GM23338 (cell line): Measurements from ENCODE around the gene OGDHL. TPM values are rescaled to one million over a fixed set of nuclear protein-coding genes. Genes with fewer than 3 reads are reported as not detected.
A peak's percentile ranks its signal among the peaks of the same experiment; 100 is the strongest.

Experiments
- ATAC-seq: fragments of 200-7000 bp; cut with Tn5 transposase; 3 replicates; pipeline ENCODE4 v1.9.1; 2020
- DNase-seq: peaks from one replicate; pipeline ENCODE4 v3.0.0-alpha.2; 2015; ENCODE audit warnings: low spot score
- H2AFZ ChIP-seq: fragments of 200-600 bp; sonication (generic); 2 replicates; pipeline ENCODE4 v1.8.0; 2016; ENCODE audit warnings: antibody characterized with exemption, mild to moderate bottlenecking, moderate library complexity
- H3F3A ChIP-seq: fragments of 200-600 bp; sonication (generic); replicated peaks from 2 replicates; pipeline ENCODE4 v1.8.0; 2017; ENCODE audit warnings: antibody characterized with exemption, mixed run types, low read depth
- H3K27ac ChIP-seq: fragments of 200-600 bp; sonication (generic); 2 replicates; pipeline ENCODE4 v1.6.1; 2016; ENCODE audit warnings: low read depth
- H3K27me3 ChIP-seq: fragments of 200-600 bp; sonication (generic); 2 replicates; pipeline ENCODE4 v1.8.0; 2016; ENCODE audit warnings: mild to moderate bottlenecking, mixed run types, moderate library complexity; ENCODE audit not compliant: insufficient read depth
- H3K36me3 ChIP-seq: fragments of 200-600 bp; sonication (generic); 2 replicates; pipeline ENCODE4 v1.8.0; 2016; ENCODE audit warnings: mild to moderate bottlenecking; ENCODE audit not compliant: insufficient read depth
- H3K4me1 ChIP-seq: fragments of 200-600 bp; sonication (generic); 2 replicates; pipeline ENCODE4 v1.8.0; 2016; ENCODE audit warnings: mild to moderate bottlenecking, moderate library complexity; ENCODE audit not compliant: insufficient read depth
- H3K4me2 ChIP-seq: fragments of 200-600 bp; sonication (generic); 2 replicates; pipeline ENCODE4 v1.7.1; 2017; ENCODE audit warnings: mixed run types
- H3K4me3 ChIP-seq: fragments of 200-600 bp; sonication (generic); 2 replicates; pipeline ENCODE4 v1.6.1; 2016; ENCODE audit warnings: mixed run types
- H3K79me2 ChIP-seq: fragments of 200-600 bp; sonication (generic); replicated peaks from 2 replicates; pipeline ENCODE4 v1.8.0; 2017; ENCODE audit warnings: mild to moderate bottlenecking; ENCODE audit not compliant: insufficient read depth
- H3K9me2 ChIP-seq: fragments of 200-600 bp; sonication (generic); 2 replicates; pipeline ENCODE4 v1.8.0; 2017; ENCODE audit not compliant: insufficient read depth
- H4K20me1 ChIP-seq: fragments of 200-600 bp; sonication (generic); replicated peaks from 2 replicates; pipeline ENCODE4 v1.8.0; 2017; ENCODE audit warnings: mild to moderate bottlenecking; ENCODE audit not compliant: insufficient read depth
- H3K27ac Mint-ChIP-seq: 2 replicates; pipeline ENCODE4 v1.8.0; 2020; ENCODE audit warnings: inconsistent platforms, mild to moderate bottlenecking, moderate library complexity, mixed read lengths
- H3K27me3 Mint-ChIP-seq: 3 replicates; pipeline ENCODE4 v1.8.0; 2022; ENCODE audit warnings: low read depth, mild to moderate bottlenecking, moderate library complexity, mixed read lengths, inconsistent platforms; ENCODE audit not compliant: insufficient read depth, poor library complexity
- H3K36me3 Mint-ChIP-seq: 3 replicates; pipeline ENCODE4 v1.8.0; 2021; ENCODE audit warnings: low read depth, mild to moderate bottlenecking, inconsistent platforms, moderate library complexity, mixed read lengths
- H3K4me1 Mint-ChIP-seq: 3 replicates; pipeline ENCODE4 v1.8.0; 2020; ENCODE audit warnings: mild to moderate bottlenecking, inconsistent platforms, mixed read lengths
- H3K4me3 Mint-ChIP-seq: 3 replicates; pipeline ENCODE4 v1.8.0; 2021; ENCODE audit warnings: moderate library complexity, mild to moderate bottlenecking, inconsistent platforms, mixed read lengths
- H3K9me3 Mint-ChIP-seq: 3 replicates; pipeline ENCODE4 v1.8.0; 2020; ENCODE audit warnings: moderate library complexity, mild to moderate bottlenecking, inconsistent platforms, mixed read lengths
- CREB1 ChIP-seq: fragments of 250-450 bp; sonication (Bioruptor Pico); IDR thresholded peaks from 2 replicates; pipeline ENCODE4 v1.5.0; 2020; ENCODE audit warnings: low read depth, mild to moderate bottlenecking, moderate library complexity
- CTCF ChIP-seq, 2 experiments: fragments of 200-600 bp in 1 of 2; sonication (generic) in 1 of 2; conservative IDR thresholded peaks; 2 replicates each; pipeline versions ENCODE4 v1.5.1 to v1.6.1; 2016 to 2017; ENCODE audit warnings: antibody characterized with exemption in 2 of 2, low read depth in 2 of 2, mild to moderate bottlenecking in 2 of 2, moderate library complexity in 1 of 2
- ETS1 ChIP-seq: IDR thresholded peaks from 2 replicates; pipeline ENCODE4 v1.6.1; 2016; ENCODE audit warnings: antibody characterized with exemption
- EZH2 ChIP-seq: fragments of 200-600 bp; sonication (generic); IDR thresholded peaks from one replicate; pipeline ENCODE4 v1.8.0; 2017; ENCODE audit warnings: antibody characterized with exemption, mild to moderate bottlenecking, low read depth; ENCODE audit not compliant: unreplicated experiment
- EZH2phosphoT487 ChIP-seq: fragments of 200-600 bp; sonication (generic); IDR thresholded peaks from one replicate; pipeline ENCODE4 v1.8.1; 2018; ENCODE audit warnings: antibody characterized with exemption; ENCODE audit not compliant: unreplicated experiment
- JUNB ChIP-seq: IDR thresholded peaks from one replicate; pipeline ENCODE4 v1.6.1; 2016; ENCODE audit warnings: antibody characterized with exemption; ENCODE audit not compliant: unreplicated experiment
- NANOG ChIP-seq: IDR thresholded peaks from 2 replicates; pipeline ENCODE4 v1.6.1; 2016; ENCODE audit warnings: antibody characterized with exemption, borderline replicate concordance
- POLR2AphosphoS5 ChIP-seq: IDR thresholded peaks from 2 replicates; pipeline ENCODE4 v1.6.1; 2016; ENCODE audit warnings: antibody characterized with exemption, low read depth
- STAT1 ChIP-seq: IDR thresholded peaks from one replicate; pipeline ENCODE4 v1.6.1; 2016; ENCODE audit warnings: antibody characterized with exemption; ENCODE audit not compliant: unreplicated experiment
- ZNF114 ChIP-seq: fragments of 250-450 bp; sonication (Bioruptor Pico); IDR thresholded peaks from 2 replicates; pipeline ENCODE4 v1.5.0; 2020; ENCODE audit warnings: mild to moderate bottlenecking, moderate library complexity
- ZNF331 ChIP-seq: fragments of 250-450 bp; sonication (Bioruptor Pico); IDR thresholded peaks from 2 replicates; pipeline ENCODE4 v1.5.0; 2020; ENCODE audit warnings: low read depth, mild to moderate bottlenecking, moderate library complexity
- ZNF462 ChIP-seq: fragments of 250-450 bp; sonication (Bioruptor Pico); IDR thresholded peaks from 2 replicates; pipeline ENCODE4 v1.5.0; 2020; ENCODE audit warnings: mild to moderate bottlenecking, moderate library complexity
- polyA plus RNA-seq: library from polyadenylated mRNA; unstranded; fragments of >200 nt; fragmentation: Nextera tagmentation; extraction: Ambion mirVana; gene quantifications from 2 replicates; pipeline ENCODE4 v1.2.1, GENCODE V29; 2016
- total RNA-seq: library from RNA; depleted of rRNA; stranded (reverse); fragments of >200 nt; shearing (Covaris generic); gene quantifications from 2 replicates; pipeline ENCODE4 v1.2.3, GENCODE V29; 2014
- TF ChIP-seq, protein P1 (sequence below): IDR thresholded peaks from one replicate; pipeline ENCODE4 v1.6.1; 2018; ENCODE audit warnings: antibody characterized with exemption; ENCODE audit not compliant: unreplicated experiment

OGDHL gene
- total and polyA plus RNA-seq, 2 experiments from 2014 or later: 8.3 to 15.5 TPM

- TF ChIP-seq CTCF (conservative IDR thresholded peaks at IDR 0.05; ENCODE audit: low read depth in 2 of 2): no peak
- TF ChIP-seq, protein P1, sequence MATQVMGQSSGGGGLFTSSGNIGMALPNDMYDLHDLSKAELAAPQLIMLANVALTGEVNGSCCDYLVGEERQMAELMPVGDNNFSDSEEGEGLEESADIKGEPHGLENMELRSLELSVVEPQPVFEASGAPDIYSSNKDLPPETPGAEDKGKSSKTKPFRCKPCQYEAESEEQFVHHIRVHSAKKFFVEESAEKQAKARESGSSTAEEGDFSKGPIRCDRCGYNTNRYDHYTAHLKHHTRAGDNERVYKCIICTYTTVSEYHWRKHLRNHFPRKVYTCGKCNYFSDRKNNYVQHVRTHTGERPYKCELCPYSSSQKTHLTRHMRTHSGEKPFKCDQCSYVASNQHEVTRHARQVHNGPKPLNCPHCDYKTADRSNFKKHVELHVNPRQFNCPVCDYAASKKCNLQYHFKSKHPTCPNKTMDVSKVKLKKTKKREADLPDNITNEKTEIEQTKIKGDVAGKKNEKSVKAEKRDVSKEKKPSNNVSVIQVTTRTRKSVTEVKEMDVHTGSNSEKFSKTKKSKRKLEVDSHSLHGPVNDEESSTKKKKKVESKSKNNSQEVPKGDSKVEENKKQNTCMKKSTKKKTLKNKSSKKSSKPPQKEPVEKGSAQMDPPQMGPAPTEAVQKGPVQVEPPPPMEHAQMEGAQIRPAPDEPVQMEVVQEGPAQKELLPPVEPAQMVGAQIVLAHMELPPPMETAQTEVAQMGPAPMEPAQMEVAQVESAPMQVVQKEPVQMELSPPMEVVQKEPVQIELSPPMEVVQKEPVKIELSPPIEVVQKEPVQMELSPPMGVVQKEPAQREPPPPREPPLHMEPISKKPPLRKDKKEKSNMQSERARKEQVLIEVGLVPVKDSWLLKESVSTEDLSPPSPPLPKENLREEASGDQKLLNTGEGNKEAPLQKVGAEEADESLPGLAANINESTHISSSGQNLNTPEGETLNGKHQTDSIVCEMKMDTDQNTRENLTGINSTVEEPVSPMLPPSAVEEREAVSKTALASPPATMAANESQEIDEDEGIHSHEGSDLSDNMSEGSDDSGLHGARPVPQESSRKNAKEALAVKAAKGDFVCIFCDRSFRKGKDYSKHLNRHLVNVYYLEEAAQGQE: no peak
- TF ChIP-seq EZH2phosphoT487: no peak
- no peak for TF ChIP-seq EZH2
- no peak for TF ChIP-seq NANOG
- TF ChIP-seq CREB1 (CRISPR knock-in tag): no peak
- TF ChIP-seq POLR2AphosphoS5: no peak
- TF ChIP-seq ZNF114 (CRISPR knock-in tag): no peak
- no peak for TF ChIP-seq ZNF331 (CRISPR knock-in tag)
- TF ChIP-seq ETS1: no peak
- no peak for TF ChIP-seq STAT1
These were observed 6.6 kb upstream of the OGDHL start (continued) for GRCh38 chr10:49768731-49769130.

DNA sequence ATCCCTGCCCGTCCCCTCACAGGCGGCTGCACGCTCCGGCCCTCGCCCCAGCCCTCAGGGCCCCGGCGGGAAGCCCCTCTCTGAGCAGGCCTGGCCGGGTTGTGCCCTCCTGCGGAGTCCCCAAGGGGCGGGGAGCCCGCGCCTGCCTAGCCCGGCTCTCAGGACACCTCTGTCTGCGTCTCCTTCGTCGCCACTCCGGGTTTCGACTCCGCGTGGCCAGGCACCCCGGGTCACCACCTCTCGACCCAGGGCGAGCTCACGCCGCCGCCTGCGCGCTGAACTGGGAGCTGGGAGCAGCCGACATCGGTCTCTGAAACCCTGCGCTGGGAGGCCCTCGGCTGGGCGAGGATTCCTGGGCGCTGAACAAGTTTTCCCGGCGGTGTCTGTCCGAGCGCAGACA, 6.2 kb upstream of the OGDHL start:
- no peaks in the 10 kb centered on the region for H3F3A ChIP-seq
- H3K27ac Mint-ChIP-seq: no peak overlapping the region
- H3K79me2 ChIP-seq: no peaks in the 10 kb centered on the region
- peaks cover 4% of the 10 kb centered on the region; the same call in 1 of the 3 replicates for H3K9me3 Mint-ChIP-seq
- H2AFZ ChIP-seq: peak overlapping the region; percentile 99
- H3K27me3 ChIP-seq: peaks cover 54% of the 10 kb centered on the region
- H3K27ac ChIP-seq: no peak overlapping the region
- H3K36me3 Mint-ChIP-seq: no peaks in the 10 kb centered on the region
- H3K36me3 ChIP-seq: no peaks in the 10 kb centered on the region
- no peaks in the 10 kb centered on the region for H3K9me2 ChIP-seq
- peak overlapping the region; percentile 78 for H3K4me2 ChIP-seq
- 0 out of 2 replicates have a peak, but pooled peaks cover 4% of the 10 kb centered on the region for H4K20me1 ChIP-seq
- peak; percentile 76 for ATAC-seq
- H3K27me3 Mint-ChIP-seq: peaks cover 20% of the 10 kb centered on the region
- H3K4me1 ChIP-seq: no peaks in the 10 kb centered on the region; the same call in 1 of the 2 replicates
- peak; percentile 74 for DNase-seq
- H3K4me1 Mint-ChIP-seq: peaks cover 13% of the 10 kb centered on the region
- H3K4me3 Mint-ChIP-seq: peak overlapping the region; percentile 27; the same call in 1 of the 3 replicates
- H3K4me3 ChIP-seq: peak overlapping the region; percentile 54
- TF ChIP-seq ZNF462 (CRISPR knock-in tag) (no peak), ZNF114 (CRISPR knock-in tag) (no peak), JUNB (no peak), EZH2 (no peak), STAT1 (no peak), NANOG (no peak), ZNF331 (CRISPR knock-in tag) (no peak)
